Measurements from ENCODE around the gene HCFC1R1. TPM values are rescaled to one million over a fixed set of nuclear protein-coding genes. Genes with fewer than 3 reads are reported as not detected.
A peak's percentile ranks its signal among the peaks of the same experiment; 100 is the strongest.

The HCFC1R1 gene
- total and polyA plus RNA-seq, 2 experiments from 2014 or later = 50.8 to 109 TPM

- peak in 1 of 2 donors; percentile 68 for DNase-seq (ENCODE audit: low read depth in 1 of 2, low spot score in 1 of 2)
- no peak overlapping the region for H3K4me3 ChIP-seq
- peaks cover 15% of the 10 kb centered on the region for H3K4me1 ChIP-seq (ENCODE audit: low read depth)
- peak overlapping the region; percentile 77 for H3K27ac ChIP-seq
- TF ChIP-seq CTCF (IDR thresholded peaks at IDR 0.05; ENCODE audit: low read depth, low read length) = no peak
- H3K36me3 ChIP-seq = no peaks in the 10 kb centered on the region
- no peaks in the 10 kb centered on the region for H3K27me3 ChIP-seq
- H3K9me3 ChIP-seq (ENCODE audit: low read depth) = no peaks in the 10 kb centered on the region
Observed at GRCh38 chr16:2987833-2988232, 35.9 kb downstream of the HCFC1R1 start.

- Histone ChIP-seq H3K9me3 (ENCODE audit: low read depth) (no peaks in the 10 kb centered on the region), H3K36me3 (no peaks in the 10 kb centered on the region), H3K4me1 (ENCODE audit: low read depth) (peaks cover 15% of the 10 kb centered on the region), H3K27me3 (no peaks in the 10 kb centered on the region), H3K27ac (peak overlapping the region; percentile 77), H3K4me3 (no peak overlapping the region)
- TF ChIP-seq CTCF (IDR thresholded peaks at IDR 0.05; ENCODE audit: low read depth, low read length) = no peak
- no peak for DNase-seq (ENCODE audit: low read depth in 1 of 2, low spot score in 1 of 2)
Observed at GRCh38 chr16:2987286-2987685, 36.5 kb downstream of the HCFC1R1 start.

- Histone ChIP-seq H3K9me3 (ENCODE audit: low read depth) (no peaks in the 10 kb centered on the region), H3K27ac (no peak overlapping the region), H3K4me1 (ENCODE audit: low read depth) (peaks cover 15% of the 10 kb centered on the region), H3K27me3 (no peaks in the 10 kb centered on the region), H3K4me3 (no peak overlapping the region), H3K36me3 (no peaks in the 10 kb centered on the region)
- no peak for DNase-seq (ENCODE audit: low read depth in 1 of 2, low spot score in 1 of 2)
- no peak for TF ChIP-seq CTCF (IDR thresholded peaks at IDR 0.05; ENCODE audit: low read depth, low read length)
Observed at GRCh38 chr16:2986623-2987188, 37.0 kb downstream of the HCFC1R1 start.

- no peaks in the 10 kb centered on the region for H3K36me3 ChIP-seq
- no peak for TF ChIP-seq CTCF (IDR thresholded peaks at IDR 0.05; ENCODE audit: low read depth, low read length)
- H3K4me1 ChIP-seq (ENCODE audit: low read depth) = peaks cover 21% of the 10 kb centered on the region
- DNase-seq (ENCODE audit: low read depth in 1 of 2, low spot score in 1 of 2) = no peak
- H3K27ac ChIP-seq = no peak overlapping the region
- no peaks in the 10 kb centered on the region for H3K27me3 ChIP-seq
- H3K9me3 ChIP-seq (ENCODE audit: low read depth) = no peaks in the 10 kb centered on the region
- H3K4me3 ChIP-seq = no peak overlapping the region
Observed at GRCh38 chr16:2985893-2986355, 37.8 kb downstream of the HCFC1R1 start.

GRCh38 chr16:2985462-2985861, 38.3 kb downstream of the HCFC1R1 start:
- no peak overlapping the region for H3K27ac ChIP-seq
- H3K4me3 ChIP-seq = no peak overlapping the region
- H3K9me3 ChIP-seq (ENCODE audit: low read depth) = no peaks in the 10 kb centered on the region
- no peaks in the 10 kb centered on the region for H3K27me3 ChIP-seq
- DNase-seq (ENCODE audit: low read depth in 1 of 2, low spot score in 1 of 2) = no peak
- H3K4me1 ChIP-seq (ENCODE audit: low read depth) = peaks cover 23% of the 10 kb centered on the region
- no peaks in the 10 kb centered on the region for H3K36me3 ChIP-seq
- no peak for TF ChIP-seq CTCF (IDR thresholded peaks at IDR 0.05; ENCODE audit: low read depth, low read length)
